Measurements from ENCODE around the gene CHST6.
"Not testable (repeated sequence)": the region's sequence is repeated elsewhere in the genome, so short reads cannot be mapped to it uniquely, and the experiment has no call there.

CHST6 gene

GRCh38 chr16:75519175-75519574, 23.9 kb upstream of the CHST6 start:
- no peak overlapping the region for H3K4me3 ChIP-seq (ENCODE audit: low read depth, low read length)
- TF ChIP-seq, protein P1, sequence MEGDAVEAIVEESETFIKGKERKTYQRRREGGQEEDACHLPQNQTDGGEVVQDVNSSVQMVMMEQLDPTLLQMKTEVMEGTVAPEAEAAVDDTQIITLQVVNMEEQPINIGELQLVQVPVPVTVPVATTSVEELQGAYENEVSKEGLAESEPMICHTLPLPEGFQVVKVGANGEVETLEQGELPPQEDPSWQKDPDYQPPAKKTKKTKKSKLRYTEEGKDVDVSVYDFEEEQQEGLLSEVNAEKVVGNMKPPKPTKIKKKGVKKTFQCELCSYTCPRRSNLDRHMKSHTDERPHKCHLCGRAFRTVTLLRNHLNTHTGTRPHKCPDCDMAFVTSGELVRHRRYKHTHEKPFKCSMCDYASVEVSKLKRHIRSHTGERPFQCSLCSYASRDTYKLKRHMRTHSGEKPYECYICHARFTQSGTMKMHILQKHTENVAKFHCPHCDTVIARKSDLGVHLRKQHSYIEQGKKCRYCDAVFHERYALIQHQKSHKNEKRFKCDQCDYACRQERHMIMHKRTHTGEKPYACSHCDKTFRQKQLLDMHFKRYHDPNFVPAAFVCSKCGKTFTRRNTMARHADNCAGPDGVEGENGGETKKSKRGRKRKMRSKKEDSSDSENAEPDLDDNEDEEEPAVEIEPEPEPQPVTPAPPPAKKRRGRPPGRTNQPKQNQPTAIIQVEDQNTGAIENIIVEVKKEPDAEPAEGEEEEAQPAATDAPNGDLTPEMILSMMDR (IDR thresholded peaks at IDR 0.05; ENCODE audit: low read depth, low read length): no peak

DNA sequence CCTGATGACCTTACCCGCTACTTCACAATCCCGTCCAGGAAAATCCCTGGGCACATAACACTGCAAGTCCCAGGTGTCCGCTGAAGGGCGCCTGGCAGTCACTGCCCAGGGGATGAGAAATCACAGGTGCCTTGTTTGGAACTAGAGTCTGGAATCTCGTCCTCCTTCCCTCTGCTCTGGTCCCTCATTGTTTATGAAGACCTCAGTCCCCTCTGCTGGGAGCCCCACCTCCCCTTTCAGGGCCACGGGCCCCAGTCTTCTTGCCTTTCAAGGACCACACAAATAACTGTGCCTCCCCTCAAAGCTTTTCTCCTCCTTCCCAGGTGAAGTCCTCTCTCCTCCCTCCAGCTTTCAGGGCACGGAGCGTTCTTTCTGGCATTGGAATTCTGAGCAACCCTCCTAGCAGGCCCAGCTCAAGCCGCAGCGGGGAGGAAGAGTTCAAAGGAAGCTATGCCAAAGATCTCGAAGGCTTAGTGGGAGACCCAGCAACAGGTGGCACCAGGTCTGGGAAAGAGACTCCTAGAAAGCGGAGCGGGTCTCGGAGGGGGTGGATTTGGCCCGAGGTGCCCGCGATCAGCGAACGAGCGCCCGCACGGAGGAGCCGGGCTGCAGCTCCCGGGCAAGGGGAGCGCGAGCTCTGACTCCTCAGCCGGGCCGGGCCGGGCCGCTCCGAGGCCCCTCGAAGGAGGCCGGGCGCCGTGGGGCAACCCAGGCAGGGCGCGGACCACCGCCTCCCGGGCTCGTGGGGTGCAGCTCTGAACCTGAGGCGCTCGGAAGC, 21.1 kb upstream of the CHST6 start:
- peak overlapping the region; percentile 79 for H3K4me3 ChIP-seq (ENCODE audit: low read depth, low read length)

GRCh38 chr16:75514296-75514695, 19.1 kb upstream of the CHST6 start:
- TF ChIP-seq, protein P1 (IDR thresholded peaks at IDR 0.05; ENCODE audit: low read depth, low read length): no peak
- H3K4me3 ChIP-seq (ENCODE audit: low read depth, low read length): no peak overlapping the region

DNA sequence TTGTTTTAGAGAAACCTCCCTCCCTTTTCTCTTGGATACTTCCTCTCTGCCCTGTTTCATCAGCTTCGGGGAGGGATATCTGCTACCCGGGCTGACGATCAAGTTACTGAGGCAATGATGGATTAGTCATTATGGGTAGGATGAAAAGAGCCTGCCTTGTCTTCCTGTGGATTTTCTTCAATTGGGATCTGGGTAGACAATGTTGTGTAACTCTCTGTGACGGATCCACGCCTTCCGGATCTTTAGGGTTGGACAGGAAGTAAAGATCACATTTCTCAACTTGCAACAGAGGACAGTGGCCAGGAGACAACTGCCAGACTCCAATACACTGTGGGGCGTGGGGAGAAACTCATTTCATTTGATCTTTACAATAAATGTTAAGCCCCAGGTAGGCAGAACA, 11.3 kb upstream of the CHST6 start:
- TF ChIP-seq, protein P1 (IDR thresholded peaks at IDR 0.05; ENCODE audit: low read depth, low read length): no peak
- no peak overlapping the region for H3K4me3 ChIP-seq (ENCODE audit: low read depth, low read length)

GRCh38 chr16:75506107-75506506, 10.9 kb upstream of the CHST6 start:
- TF ChIP-seq, protein P1 (IDR thresholded peaks at IDR 0.05; ENCODE audit: low read depth, low read length): no peak
- H3K4me3 ChIP-seq (ENCODE audit: low read depth, low read length): no peak overlapping the region

GRCh38 chr16:75503801-75504200, 8.6 kb upstream of the CHST6 start:
- TF ChIP-seq, protein P1 (IDR thresholded peaks at IDR 0.05; ENCODE audit: low read depth, low read length): no peak
- no peak overlapping the region for H3K4me3 ChIP-seq (ENCODE audit: low read depth, low read length)

GRCh38 chr16:75502916-75503605, 7.8 kb upstream of the CHST6 start:
- no peak overlapping the region for H3K4me3 ChIP-seq (ENCODE audit: low read depth, low read length)
- TF ChIP-seq, protein P1 (IDR thresholded peaks at IDR 0.05; ENCODE audit: low read depth, low read length): no peak

DNA sequence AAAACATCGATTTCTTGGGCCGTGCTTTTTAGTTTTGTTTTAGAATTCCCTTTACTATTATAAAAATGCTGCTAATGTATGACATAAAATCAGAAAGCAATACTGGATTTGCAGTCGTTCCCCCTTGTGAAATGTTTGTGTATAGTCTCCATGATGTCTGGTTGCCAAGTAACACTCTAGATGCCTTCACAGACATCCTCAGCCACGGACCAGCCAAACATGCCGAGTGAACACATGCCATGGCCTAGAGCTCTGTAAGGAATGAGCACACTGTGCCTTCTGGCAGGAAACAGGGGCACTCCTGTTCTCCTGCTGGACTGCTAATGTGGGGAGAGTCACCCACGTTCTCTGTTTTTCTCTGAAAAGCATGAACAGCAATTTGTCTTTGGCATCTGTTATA, 6.6 kb upstream of the CHST6 start:
- H3K4me3 ChIP-seq (ENCODE audit: low read depth, low read length): not testable (repeated sequence)
